GM18499 (cell line): Measurements from ENCODE around the gene SDR9C7.
"Not testable (repeated sequence)": the region's sequence is repeated elsewhere in the genome, so short reads cannot be mapped to it uniquely, and the experiment has no call there.

Experiments used
- ATAC-seq: cut with Tn5 transposase; IDR thresholded peaks from one replicate; pipeline ENCODE4 v1.9.1; 2021; ENCODE audit warnings: moderate number of reproducible peaks; ENCODE audit not compliant: insufficient read depth, unreplicated experiment

The SDR9C7 gene

GRCh38 chr12:56954057-56954957 is 20.1 kb upstream of the SDR9C7 start:
- no peak for ATAC-seq

GRCh38 chr12:56953314-56953713 is 19.1 kb upstream of the SDR9C7 start:
- no peak for ATAC-seq

GRCh38 chr12:56951582-56952339 is 17.6 kb upstream of the SDR9C7 start:
- no peak for ATAC-seq

GRCh38 chr12:56948881-56949280 is 14.7 kb upstream of the SDR9C7 start:
- no peak for ATAC-seq

GRCh38 chr12:56948457-56948777 is 14.2 kb upstream of the SDR9C7 start:
- ATAC-seq, result no peak

GRCh38 chr12:56947633-56948456 is 13.6 kb upstream of the SDR9C7 start:
- ATAC-seq, result no peak

- ATAC-seq, result no peak
Observed at GRCh38 chr12:56943878-56944277, 9.7 kb upstream of the SDR9C7 start.

GRCh38 chr12:56943374-56943773 is 9.2 kb upstream of the SDR9C7 start:
- ATAC-seq, result not testable (repeated sequence)

- no peak for ATAC-seq
Observed at GRCh38 chr12:56941299-56942017, 7.2 kb upstream of the SDR9C7 start.

GRCh38 chr12:56940942-56941298 is 6.7 kb upstream of the SDR9C7 start:
- ATAC-seq, result not testable (repeated sequence)

GRCh38 chr12:56935752-56936151 is 1.5 kb upstream of the SDR9C7 start:
- no peak for ATAC-seq

GRCh38 chr12:56935157-56935556 is 949 bp upstream of the SDR9C7 start:
- no peak for ATAC-seq

- ATAC-seq, result no peak
Observed at GRCh38 chr12:56932867-56933266, 1.3 kb downstream of the SDR9C7 start.

GRCh38 chr12:56932146-56932545 is 2.1 kb downstream of the SDR9C7 start:
- ATAC-seq, result no peak

- no peak for ATAC-seq
Observed at GRCh38 chr12:56931474-56931978, 2.7 kb downstream of the SDR9C7 start.

- ATAC-seq, result no peak
Observed at GRCh38 chr12:56930241-56930640, 4.0 kb downstream of the SDR9C7 start.

- ATAC-seq, result no peak
Observed at GRCh38 chr12:56929780-56930179, 4.4 kb downstream of the SDR9C7 start.

GRCh38 chr12:56928262-56928661 is 5.9 kb downstream of the SDR9C7 start:
- ATAC-seq, result no peak

- no peak for ATAC-seq
Observed at GRCh38 chr12:56927281-56927680, 6.9 kb downstream of the SDR9C7 start.

- ATAC-seq, result no peak
Observed at GRCh38 chr12:56922031-56922430, 12.2 kb downstream of the SDR9C7 start.
